Renal pelvis (tissue), 4 donors: Measurements from ENCODE around the gene TSPAN5. TPM values are rescaled to one million over a fixed set of nuclear protein-coding genes. Genes with fewer than 3 reads are reported as not detected.
"Not testable (repeated sequence)": the region's sequence is repeated elsewhere in the genome, so short reads cannot be mapped to it uniquely, and the experiment has no call there.

Experiments used
- DNase-seq: peaks from one replicate; pipeline ENCODE4 v3.0.0-alpha.2; 2013
- polyA plus RNA-seq, 3 donors: library from polyadenylated mRNA; unstranded; fragments of 120-200 nt; gene quantifications; one replicate each; pipeline ENCODE4 v1.2.1, GENCODE V29; 2013; ENCODE audit not compliant: insufficient read length in 3 of 3

The TSPAN5 gene
- polyA plus RNA-seq, 3 donors: 21.3 to 28.2 (median 27.4) TPM

GRCh38 chr4:98505992-98506391 lies 152.4 kb downstream of the TSPAN5 start:
- no peak for DNase-seq

GRCh38 chr4:98504091-98504490 lies 154.3 kb downstream of the TSPAN5 start:
- no peak for DNase-seq

GRCh38 chr4:98503676-98504075 lies 154.7 kb downstream of the TSPAN5 start:
- no peak for DNase-seq

- DNase-seq: no peak
These were observed 155.8 kb downstream of the TSPAN5 start for GRCh38 chr4:98502624-98503023.

GRCh38 chr4:98502031-98502430 lies 156.4 kb downstream of the TSPAN5 start:
- DNase-seq: no peak

- no peak for DNase-seq
These were observed 157.0 kb downstream of the TSPAN5 start for GRCh38 chr4:98501383-98501782.

GRCh38 chr4:98498774-98499173 lies 159.6 kb downstream of the TSPAN5 start:
- DNase-seq: no peak

- no peak for DNase-seq
These were observed 162.1 kb downstream of the TSPAN5 start for GRCh38 chr4:98496152-98496845.

- DNase-seq: no peak
These were observed 165.1 kb downstream of the TSPAN5 start for GRCh38 chr4:98493296-98493695.

- no peak for DNase-seq
These were observed 166.4 kb downstream of the TSPAN5 start for GRCh38 chr4:98491899-98492559.

GRCh38 chr4:98490251-98490650 lies 168.2 kb downstream of the TSPAN5 start:
- no peak for DNase-seq

- no peak for DNase-seq
These were observed 172.5 kb downstream of the TSPAN5 start for GRCh38 chr4:98485816-98486345.

GRCh38 chr4:98484031-98484430 lies 174.4 kb downstream of the TSPAN5 start:
- no peak for DNase-seq

- DNase-seq: no peak
These were observed 175.3 kb downstream of the TSPAN5 start for GRCh38 chr4:98482847-98483806.

GRCh38 chr4:98482503-98482846 lies 175.9 kb downstream of the TSPAN5 start:
- no peak for DNase-seq

- no peak for DNase-seq
These were observed 177.2 kb downstream of the TSPAN5 start for GRCh38 chr4:98481167-98481566.

GRCh38 chr4:98480535-98480934 lies 177.9 kb downstream of the TSPAN5 start:
- DNase-seq: no peak

- not testable (repeated sequence) for DNase-seq
These were observed 178.8 kb downstream of the TSPAN5 start for GRCh38 chr4:98479590-98479989.

GRCh38 chr4:98476891-98477290 lies 181.5 kb downstream of the TSPAN5 start:
- DNase-seq: no peak

- no peak for DNase-seq
These were observed 184.0 kb downstream of the TSPAN5 start for GRCh38 chr4:98474408-98474844.

GRCh38 chr4:98473046-98473445 lies 185.4 kb downstream of the TSPAN5 start:
- DNase-seq: no peak

GRCh38 chr4:98470831-98471230 lies 187.6 kb downstream of the TSPAN5 start:
- no peak for DNase-seq
